ENCODE measurements around the gene CTU2. TPM values are rescaled to one million over a fixed set of nuclear protein-coding genes. Genes with fewer than 3 reads are reported as not detected.

Gene CTU2
- total RNA-seq, 1 experiment from 2014 or later: 39.4 TPM

GRCh38 chr16:88686439-88687253 lies 19.7 kb upstream of the CTU2 start, which contains the start of gene SNAI3:
Gene SNAI3 (minus strand): TSS chr16:88686507. CDS start chr16:88686406, 101 bp downstream.
- no peaks in the 10 kb centered on the region for H3K27me3 ChIP-seq (ENCODE audit: low read length)
- ChIA-PET CTCF (no interaction called here), POLR2A (ENCODE audit: unreplicated experiment) (no interaction called here)
- no peak within 1 kb of the TSS for H3K27ac ChIP-seq (ENCODE audit: low read length)
- H3K79me2 ChIP-seq (ENCODE audit: low read length): no peaks in the 10 kb centered on the region
- H3K9me3 ChIP-seq (ENCODE audit: low read length): no peaks in the 10 kb centered on the region
- H3K4me1 ChIP-seq (ENCODE audit: insufficient read depth, low read length): 0 out of 2 replicates have a peak, but pooled peaks cover 3% of the 10 kb centered on the region
- TF ChIP-seq EZH2phosphoT487 (IDR thresholded peaks at IDR 0.05; ENCODE audit: borderline replicate concordance, low read length) (no peak), EZH2 (IDR thresholded peaks at IDR 0.05; ENCODE audit: low read length, unreplicated experiment) (no peak), CTCF (conservative IDR thresholded peaks at IDR 0.05; ENCODE audit: low read depth, low read length) (no peak)
- no peak within 1 kb of the TSS for H3K9ac ChIP-seq (ENCODE audit: low read length)
- H4K20me1 ChIP-seq (ENCODE audit: low read length): no peaks in the 10 kb centered on the region
- intact Hi-C loops (cut with micrococcal nuclease): loop anchor here (1.0 kb wide), 1 partner anchor 23 kb away; the partner anchor contains the start of gene MVD
- DNase-seq (peak; percentile 76), ATAC-seq (peak; percentile 90)
- no peaks in the 10 kb centered on the region for H3F3A ChIP-seq (ENCODE audit: low read length, unreplicated experiment)
- peak within 1 kb of the TSS; percentile 72 for H3K4me3 ChIP-seq (ENCODE audit: low read length)
- H3K9me2 ChIP-seq (replicated peaks; ENCODE audit: low read length): no peaks in the 10 kb centered on the region
- H2AFZ ChIP-seq (ENCODE audit: low read length): peak within 1 kb of the TSS; percentile 89
- peak within 1 kb of the TSS; percentile 97 for H3K4me2 ChIP-seq (ENCODE audit: low read length)
- BruUV-seq (replicated peaks): no TSS peak
- no peaks in the 10 kb centered on the region for H3K36me3 ChIP-seq (ENCODE audit: low read depth, low read length)

- H3K4me1 ChIP-seq (ENCODE audit: insufficient read depth, low read length): 0 out of 2 replicates have a peak, but pooled peaks cover 3% of the 10 kb centered on the region
- H3K9me3 ChIP-seq (ENCODE audit: low read length): no peaks in the 10 kb centered on the region
- H3K4me2 ChIP-seq (ENCODE audit: low read length): no peak overlapping the region
- H3K4me3 ChIP-seq (ENCODE audit: low read length): no peak overlapping the region
- ATAC-seq (no peak), DNase-seq (no peak)
- TF ChIP-seq EZH2 (IDR thresholded peaks at IDR 0.05; ENCODE audit: low read length, unreplicated experiment) (no peak), EZH2phosphoT487 (IDR thresholded peaks at IDR 0.05; ENCODE audit: borderline replicate concordance, low read length) (no peak), CTCF (conservative IDR thresholded peaks at IDR 0.05; ENCODE audit: low read depth, low read length) (no peak)
- intact Hi-C loops (cut with micrococcal nuclease): no loop called here
- no peaks in the 10 kb centered on the region for H4K20me1 ChIP-seq (ENCODE audit: low read length)
- CTCF ChIA-PET: no interaction called here
- no peaks in the 10 kb centered on the region for H3F3A ChIP-seq (ENCODE audit: low read length, unreplicated experiment)
- H2AFZ ChIP-seq (ENCODE audit: low read length): no peak overlapping the region
- no peaks in the 10 kb centered on the region for H3K36me3 ChIP-seq (ENCODE audit: low read depth, low read length)
- no TSS peak for BruUV-seq (replicated peaks)
- no peaks in the 10 kb centered on the region for H3K27me3 ChIP-seq (ENCODE audit: low read length)
- POLR2A ChIA-PET (ENCODE audit: unreplicated experiment): no interaction called here
- H3K27ac ChIP-seq (ENCODE audit: low read length): no peak overlapping the region
- no peak overlapping the region for H3K9ac ChIP-seq (ENCODE audit: low read length)
- no peaks in the 10 kb centered on the region for H3K9me2 ChIP-seq (replicated peaks; ENCODE audit: low read length)
- H3K79me2 ChIP-seq (ENCODE audit: low read length): no peaks in the 10 kb centered on the region
These were observed 19.1 kb upstream of the CTU2 start for GRCh38 chr16:88687254-88687576.

GRCh38 chr16:88687676-88688012 lies 18.7 kb upstream of the CTU2 start:
- H2AFZ ChIP-seq (ENCODE audit: low read length): no peak overlapping the region
- CTCF ChIA-PET: interaction anchor here (0.7 kb wide), 1 partner anchor 50 kb away, joined by 4 read pairs; no protein-coding TSS in a partner anchor
- no peak overlapping the region for H3K9ac ChIP-seq (ENCODE audit: low read length)
- H3K4me2 ChIP-seq (ENCODE audit: low read length): no peak overlapping the region
- no peak for DNase-seq
- intact Hi-C loops (cut with micrococcal nuclease): no loop called here
- H3K9me3 ChIP-seq (ENCODE audit: low read length): no peaks in the 10 kb centered on the region
- POLR2A ChIA-PET (ENCODE audit: unreplicated experiment): no interaction called here
- no TSS peak for BruUV-seq (replicated peaks)
- H3K4me1 ChIP-seq (ENCODE audit: insufficient read depth, low read length): 0 out of 2 replicates have a peak, but pooled peaks cover 3% of the 10 kb centered on the region
- no peaks in the 10 kb centered on the region for H3K9me2 ChIP-seq (replicated peaks; ENCODE audit: low read length)
- no peaks in the 10 kb centered on the region for H3K27me3 ChIP-seq (ENCODE audit: low read length)
- no peak overlapping the region for H3K27ac ChIP-seq (ENCODE audit: low read length)
- no peaks in the 10 kb centered on the region for H3K79me2 ChIP-seq (ENCODE audit: low read length)
- ATAC-seq: no peak
- no peaks in the 10 kb centered on the region for H3F3A ChIP-seq (ENCODE audit: low read length, unreplicated experiment)
- no peak overlapping the region for H3K4me3 ChIP-seq (ENCODE audit: low read length)
- H4K20me1 ChIP-seq (ENCODE audit: low read length): no peaks in the 10 kb centered on the region
- TF ChIP-seq CTCF (conservative IDR thresholded peaks at IDR 0.05; ENCODE audit: low read depth, low read length) (no peak), EZH2phosphoT487 (IDR thresholded peaks at IDR 0.05; ENCODE audit: borderline replicate concordance, low read length) (no peak), EZH2 (IDR thresholded peaks at IDR 0.05; ENCODE audit: low read length, unreplicated experiment) (no peak)
- no peaks in the 10 kb centered on the region for H3K36me3 ChIP-seq (ENCODE audit: low read depth, low read length)
